ENCODE data around the gene CDC20B.

CDC20B gene

GRCh38 chr5:55172937-55173686, at the start of gene CDC20B:
Gene CDC20B (minus strand): TSS chr5:55173177. CDS start chr5:55173000, 177 bp downstream.
- no peak for DNase-seq

- DNase-seq: no peak
These were observed 49.4 kb upstream of the CDC20B start for GRCh38 chr5:55222092-55222984.

GRCh38 chr5:55220433-55221185, 47.6 kb upstream of the CDC20B start:
- DNase-seq: no peak

- no peak for DNase-seq
These were observed 46.8 kb upstream of the CDC20B start for GRCh38 chr5:55219770-55220169.

GRCh38 chr5:55218967-55219366, 46.0 kb upstream of the CDC20B start:
- DNase-seq: no peak

GRCh38 chr5:55211184-55211874, 38.4 kb upstream of the CDC20B start:
- no peak for DNase-seq

- no peak for DNase-seq
These were observed 32.0 kb upstream of the CDC20B start for GRCh38 chr5:55205001-55205400.

- DNase-seq: no peak
These were observed 18.2 kb upstream of the CDC20B start for GRCh38 chr5:55191165-55191564.

GRCh38 chr5:55188656-55189540, 15.9 kb upstream of the CDC20B start:
- no peak for DNase-seq

GRCh38 chr5:55187370-55187769, 14.4 kb upstream of the CDC20B start:
- DNase-seq: no peak

GRCh38 chr5:55180016-55180415, 7.0 kb upstream of the CDC20B start:
- no peak for DNase-seq

GRCh38 chr5:55177078-55177477, 4.1 kb upstream of the CDC20B start:
- DNase-seq: no peak

GRCh38 chr5:55176176-55176818, 3.3 kb upstream of the CDC20B start:
- DNase-seq: no peak

GRCh38 chr5:55175781-55176175, 2.8 kb upstream of the CDC20B start:
- DNase-seq: no peak

- peak in 1 of 2 experiments; percentile 26 for DNase-seq
These were observed 782 bp upstream of the CDC20B start for GRCh38 chr5:55173687-55174230.

- peak in 1 of 2 experiments; percentile 68 for DNase-seq
These were observed 702 bp downstream of the CDC20B start for GRCh38 chr5:55172051-55172899.

- DNase-seq: no peak
These were observed 1.5 kb downstream of the CDC20B start for GRCh38 chr5:55171471-55171870.

GRCh38 chr5:55162666-55163065, 10.3 kb downstream of the CDC20B start:
- DNase-seq: no peak

GRCh38 chr5:55160493-55161209, 12.3 kb downstream of the CDC20B start:
- no peak for DNase-seq
